ENCODE results near the gene RGS8. TPM values are rescaled to one million over a fixed set of nuclear protein-coding genes. Genes with fewer than 3 reads are reported as not detected.

Gene RGS8, protein sequence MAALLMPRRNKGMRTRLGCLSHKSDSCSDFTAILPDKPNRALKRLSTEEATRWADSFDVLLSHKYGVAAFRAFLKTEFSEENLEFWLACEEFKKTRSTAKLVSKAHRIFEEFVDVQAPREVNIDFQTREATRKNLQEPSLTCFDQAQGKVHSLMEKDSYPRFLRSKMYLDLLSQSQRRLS
- total RNA-seq (not detected), polyA plus RNA-seq (not detected)

DNA sequence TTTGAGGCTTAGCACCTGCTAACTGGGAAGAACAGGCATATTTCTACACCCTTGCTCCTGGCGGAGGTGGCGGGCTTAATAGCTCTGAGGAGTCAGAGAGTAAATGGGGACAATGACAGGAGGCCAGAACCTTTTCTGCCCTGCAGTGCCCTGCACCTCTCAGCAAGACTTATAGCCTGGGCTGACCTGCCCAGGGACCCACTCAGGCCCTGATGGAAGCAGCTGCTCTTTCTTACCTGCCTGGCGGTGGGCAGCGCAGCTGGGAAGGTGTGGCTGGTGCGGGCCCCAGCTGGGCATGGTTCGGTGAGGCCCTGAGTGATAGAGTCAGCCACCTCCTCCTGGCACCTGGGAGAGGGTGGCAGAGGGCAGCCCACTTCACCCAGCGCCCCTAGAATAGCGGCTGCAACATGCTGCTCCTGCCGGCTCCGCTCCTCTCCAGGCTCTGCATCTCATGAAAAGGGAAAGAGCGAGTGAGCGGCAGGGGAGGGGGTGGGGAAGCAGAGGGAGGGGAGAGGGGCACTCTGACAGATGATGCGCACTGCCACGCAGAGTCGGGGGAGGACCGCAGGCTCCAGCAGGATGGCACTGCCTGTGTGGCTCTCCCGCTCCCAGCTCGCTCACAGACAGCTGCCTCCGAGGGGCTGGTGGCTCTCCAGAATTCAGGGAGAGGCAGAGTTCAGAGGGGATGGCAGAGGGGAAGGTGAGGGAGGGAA is at the start of gene RGS8:
TSS of gene RGS8 (minus strand) at position 472 of the 713 bp plus-strand sequence. CDS start 14,938 bp downstream, outside the sequence.
- H3K27ac ChIP-seq (ENCODE audit: insufficient read depth, low read length, poor library complexity, severe bottlenecking): no peak within 1 kb of the TSS
- Mint-ChIP-seq H3K4me1 (peaks cover 0 to 5% (median 0%) of the 10 kb centered on the region in 4 donors), H3K9me3 (peaks cover 0 to 2% (median 0%) of the 10 kb centered on the region in 7 donors), H3K27me3 (peaks cover 7% of the 10 kb centered on the region), H3K27ac (no peak within 1 kb of the TSS), H3K4me3 (no peak within 1 kb of the TSS), H3K36me3 (no peaks in the 10 kb centered on the region)
- no peak within 1 kb of the TSS for H3K4me3 ChIP-seq (ENCODE audit: low read depth, low read length)
- ATAC-seq (ENCODE audit: low read depth in 2 of 2) (no peak), DNase-seq (no peak)
- H3K36me3 ChIP-seq (ENCODE audit: control insufficient read depth, insufficient read depth, low read length): no peaks in the 10 kb centered on the region
- H3K4me1 ChIP-seq (ENCODE audit: control insufficient read depth, insufficient read depth, low read length, poor library complexity, severe bottlenecking): no peaks in the 10 kb centered on the region
- no peaks in the 10 kb centered on the region for H3K9me3 ChIP-seq (ENCODE audit: control insufficient read depth in 2 of 2, low read length in 2 of 2)
- H3K27me3 ChIP-seq (ENCODE audit: control insufficient read depth, insufficient read depth, low read length): no peaks in the 10 kb centered on the region

DNA sequence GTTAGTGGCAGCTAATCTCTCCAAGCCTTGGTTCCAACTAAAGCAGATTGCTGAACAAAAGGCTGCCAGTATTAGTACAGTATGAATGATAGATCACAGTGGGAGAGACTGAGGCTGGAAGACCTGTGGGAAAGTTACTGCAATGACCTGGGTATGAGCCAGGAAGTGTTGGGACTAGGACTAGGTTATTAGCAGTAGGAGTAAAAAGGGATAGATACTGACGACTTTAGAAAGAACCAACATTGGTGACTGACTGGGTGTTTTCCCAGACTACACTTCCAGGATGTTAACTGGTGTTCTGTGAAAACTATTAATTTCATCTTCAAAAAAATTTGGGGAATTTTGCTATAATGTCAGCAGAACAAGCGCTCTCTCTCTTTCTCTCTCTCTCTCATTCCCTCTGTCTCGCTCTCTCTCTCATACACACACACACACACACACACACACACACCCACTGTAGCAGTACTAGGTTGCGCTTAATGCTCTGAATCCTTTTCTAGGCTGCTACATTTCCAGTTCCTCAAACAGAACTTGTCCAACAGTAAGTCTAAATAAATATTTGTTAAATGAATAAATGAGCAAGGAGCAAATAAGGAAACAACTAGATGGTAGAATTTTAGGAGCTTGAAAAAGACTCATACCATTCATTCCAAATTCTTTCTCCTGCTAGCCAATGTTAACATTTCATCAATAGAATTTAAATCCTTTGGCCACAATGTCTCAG is 47.6 kb upstream of the RGS8 start:
- ATAC-seq (ENCODE audit: low read depth in 2 of 2) (no peak), DNase-seq (no peak)
- Histone ChIP-seq H3K4me1 (ENCODE audit: control insufficient read depth, insufficient read depth, low read length, poor library complexity, severe bottlenecking) (no peaks in the 10 kb centered on the region), H3K27me3 (ENCODE audit: control insufficient read depth, insufficient read depth, low read length) (peaks cover under 1% of the 10 kb centered on the region), H3K27ac (ENCODE audit: insufficient read depth, low read length, poor library complexity, severe bottlenecking) (no peak overlapping the region), H3K4me3 (ENCODE audit: low read depth, low read length) (no peak overlapping the region), H3K36me3 (ENCODE audit: control insufficient read depth, insufficient read depth, low read length) (no peaks in the 10 kb centered on the region), H3K9me3 (ENCODE audit: control insufficient read depth in 2 of 2, low read length in 2 of 2) (peaks cover 0 to 2% of the 10 kb centered on the region in 2 experiments)
- Mint-ChIP-seq H3K4me3 (no peak overlapping the region), H3K36me3 (no peaks in the 10 kb centered on the region), H3K27ac (no peak overlapping the region), H3K4me1 (no peaks in the 10 kb centered on the region), H3K27me3 (peaks cover 10% of the 10 kb centered on the region), H3K9me3 (peaks cover 0 to 4% (median 0%) of the 10 kb centered on the region in 7 donors)

DNA sequence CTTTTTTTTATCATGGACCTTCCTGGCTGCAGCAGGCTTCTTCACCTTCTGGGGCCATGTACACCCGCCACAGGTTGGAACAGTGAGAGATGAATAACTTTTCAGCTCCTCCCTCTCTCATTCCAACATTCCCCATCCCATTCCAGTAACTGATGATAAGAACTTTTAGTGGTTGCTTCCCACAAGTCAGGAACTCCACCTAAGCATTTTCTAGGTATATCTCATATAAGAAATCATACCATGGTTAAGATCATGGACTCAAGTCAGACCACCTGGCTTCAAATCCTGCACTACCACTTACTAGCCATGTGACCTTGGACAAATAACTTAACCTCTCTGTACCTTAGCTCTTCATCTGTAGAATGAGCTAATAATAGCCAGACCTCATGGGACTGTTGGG is 42.5 kb upstream of the RGS8 start:
- ATAC-seq (ENCODE audit: low read depth in 2 of 2) (no peak), DNase-seq (no peak)
- Mint-ChIP-seq H3K27ac (no peak overlapping the region), H3K36me3 (no peaks in the 10 kb centered on the region), H3K9me3 (peaks cover 0 to 2% (median 0%) of the 10 kb centered on the region in 7 donors), H3K4me3 (no peak overlapping the region), H3K4me1 (no peaks in the 10 kb centered on the region), H3K27me3 (peaks cover 22% of the 10 kb centered on the region)
- Histone ChIP-seq H3K4me3 (ENCODE audit: low read depth, low read length) (no peak overlapping the region), H3K9me3 (ENCODE audit: control insufficient read depth in 2 of 2, low read length in 2 of 2) (no peaks in the 10 kb centered on the region), H3K27me3 (ENCODE audit: control insufficient read depth, insufficient read depth, low read length) (peaks cover 1% of the 10 kb centered on the region), H3K27ac (ENCODE audit: insufficient read depth, low read length, poor library complexity, severe bottlenecking) (no peak overlapping the region), H3K4me1 (ENCODE audit: control insufficient read depth, insufficient read depth, low read length, poor library complexity, severe bottlenecking) (no peaks in the 10 kb centered on the region), H3K36me3 (ENCODE audit: control insufficient read depth, insufficient read depth, low read length) (no peaks in the 10 kb centered on the region)

DNA sequence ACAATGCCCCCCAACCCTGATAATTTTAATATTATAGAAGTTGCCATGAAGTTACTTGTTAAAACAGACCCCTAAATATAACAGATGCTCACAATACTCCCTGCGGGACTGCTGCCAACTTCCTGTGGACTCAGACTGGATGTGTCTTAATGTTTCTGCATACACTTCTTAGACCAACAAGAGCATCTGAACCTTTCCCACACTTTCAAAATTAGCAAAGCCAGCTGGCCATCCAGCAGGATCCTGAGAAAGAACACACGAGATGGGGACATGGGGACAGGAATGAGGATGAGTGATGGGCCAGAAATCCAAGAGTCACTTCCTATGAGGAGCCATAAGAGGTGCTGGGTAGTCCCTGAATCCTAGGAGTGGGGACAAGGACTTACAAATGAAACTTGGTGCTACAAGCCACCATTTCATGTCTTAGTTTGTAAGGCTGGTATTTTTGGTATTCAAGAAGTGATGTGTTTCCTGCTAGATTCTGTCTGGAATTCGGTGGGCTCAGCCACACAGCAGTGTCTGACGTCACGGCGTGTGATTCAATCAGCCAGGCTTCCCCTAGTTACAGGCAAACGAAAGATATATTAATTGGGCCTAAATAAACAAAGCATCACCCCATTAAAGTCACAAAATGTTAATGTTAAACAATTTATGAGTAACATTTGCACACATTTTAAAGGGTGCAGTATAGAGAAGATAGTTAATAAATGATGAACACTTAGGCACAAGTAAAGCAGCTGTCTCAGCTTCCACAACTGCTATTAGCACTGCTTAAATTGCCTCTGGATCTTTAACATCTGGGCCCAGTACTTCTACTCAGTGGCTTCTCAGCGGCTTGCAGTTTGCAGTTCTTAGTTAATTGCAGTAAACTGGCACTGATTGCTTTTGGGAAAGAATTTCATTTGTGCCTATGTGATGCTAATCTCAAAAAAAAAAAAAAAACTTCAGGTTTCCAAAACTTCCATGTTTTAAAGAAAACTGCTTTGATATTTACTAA is 41.2 kb upstream of the RGS8 start:
- Histone ChIP-seq H3K36me3 (ENCODE audit: control insufficient read depth, insufficient read depth, low read length) (no peaks in the 10 kb centered on the region), H3K4me3 (ENCODE audit: low read depth, low read length) (no peak overlapping the region), H3K27ac (ENCODE audit: insufficient read depth, low read length, poor library complexity, severe bottlenecking) (no peak overlapping the region), H3K27me3 (ENCODE audit: control insufficient read depth, insufficient read depth, low read length) (peaks cover 1% of the 10 kb centered on the region), H3K4me1 (ENCODE audit: control insufficient read depth, insufficient read depth, low read length, poor library complexity, severe bottlenecking) (no peaks in the 10 kb centered on the region), H3K9me3 (ENCODE audit: control insufficient read depth in 2 of 2, low read length in 2 of 2) (no peaks in the 10 kb centered on the region)
- peaks cover 22% of the 10 kb centered on the region for H3K27me3 Mint-ChIP-seq
- DNase-seq: no peak
- ATAC-seq (ENCODE audit: low read depth in 2 of 2): no peak
- H3K9me3 Mint-ChIP-seq: peaks cover 0 to 2% (median 0%) of the 10 kb centered on the region in 7 donors
- H3K36me3 Mint-ChIP-seq: no peaks in the 10 kb centered on the region
- H3K27ac Mint-ChIP-seq: no peak overlapping the region
- no peaks in the 10 kb centered on the region for H3K4me1 Mint-ChIP-seq
- no peak overlapping the region for H3K4me3 Mint-ChIP-seq

DNA sequence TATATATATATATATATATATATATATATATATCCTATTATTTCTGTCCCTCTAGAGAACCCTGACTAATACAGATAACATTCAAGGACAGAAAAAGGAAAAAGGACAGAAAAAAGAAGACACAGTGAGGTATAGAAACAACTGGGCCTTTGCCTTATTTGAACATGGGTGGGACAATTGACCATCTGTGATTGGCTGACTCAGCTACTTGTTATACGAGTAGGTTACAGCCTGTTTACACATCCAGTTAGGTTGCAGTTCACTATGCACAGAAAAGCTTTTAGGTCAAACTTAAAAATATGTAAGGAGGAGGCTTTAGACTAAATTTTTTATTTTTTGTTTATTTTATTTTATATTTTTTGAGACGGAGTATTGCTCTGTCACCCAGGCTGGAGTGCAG is 39.8 kb upstream of the RGS8 start:
- Histone ChIP-seq H3K27ac (ENCODE audit: insufficient read depth, low read length, poor library complexity, severe bottlenecking) (no peak overlapping the region), H3K9me3 (ENCODE audit: control insufficient read depth in 2 of 2, low read length in 2 of 2) (no peaks in the 10 kb centered on the region), H3K4me1 (ENCODE audit: control insufficient read depth, insufficient read depth, low read length, poor library complexity, severe bottlenecking) (no peaks in the 10 kb centered on the region), H3K36me3 (ENCODE audit: control insufficient read depth, insufficient read depth, low read length) (no peaks in the 10 kb centered on the region), H3K27me3 (ENCODE audit: control insufficient read depth, insufficient read depth, low read length) (peaks cover 1% of the 10 kb centered on the region), H3K4me3 (ENCODE audit: low read depth, low read length) (no peak overlapping the region)
- peaks cover 13% of the 10 kb centered on the region for H3K27me3 Mint-ChIP-seq
- H3K36me3 Mint-ChIP-seq: no peaks in the 10 kb centered on the region
- no peaks in the 10 kb centered on the region for H3K4me1 Mint-ChIP-seq
- H3K4me3 Mint-ChIP-seq: no peak overlapping the region
- H3K27ac Mint-ChIP-seq: no peak overlapping the region
- no peak for DNase-seq
- peaks cover 0 to 2% (median 0%) of the 10 kb centered on the region in 7 donors for H3K9me3 Mint-ChIP-seq
- no peak for ATAC-seq (ENCODE audit: low read depth in 2 of 2)

DNA sequence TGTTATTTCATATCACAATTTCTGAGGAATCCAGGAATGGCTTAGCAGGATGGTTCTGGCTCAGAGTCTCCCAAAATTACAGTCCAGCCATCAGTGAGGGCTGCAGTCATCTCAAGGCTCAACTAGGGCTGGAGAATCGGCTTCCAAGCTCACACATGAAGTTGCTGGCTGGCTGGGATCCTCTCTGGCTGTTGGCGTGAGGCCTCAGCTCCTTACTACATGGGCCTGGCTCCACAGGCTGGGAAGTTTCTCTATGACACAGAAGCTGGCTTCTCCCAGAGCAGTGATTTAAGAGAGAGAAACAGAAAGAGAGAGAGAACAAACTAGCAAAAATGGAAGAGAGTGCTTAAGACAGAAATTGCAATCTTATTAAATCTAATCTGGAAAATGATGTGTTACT is 38.8 kb upstream of the RGS8 start:
- no peaks in the 10 kb centered on the region for H3K9me3 ChIP-seq (ENCODE audit: control insufficient read depth in 2 of 2, low read length in 2 of 2)
- no peaks in the 10 kb centered on the region for H3K4me1 Mint-ChIP-seq
- peaks cover 12% of the 10 kb centered on the region for H3K27me3 Mint-ChIP-seq
- peaks cover 1% of the 10 kb centered on the region for H3K27me3 ChIP-seq (ENCODE audit: control insufficient read depth, insufficient read depth, low read length)
- H3K36me3 Mint-ChIP-seq: no peaks in the 10 kb centered on the region
- H3K36me3 ChIP-seq (ENCODE audit: control insufficient read depth, insufficient read depth, low read length): no peaks in the 10 kb centered on the region
- H3K27ac ChIP-seq (ENCODE audit: insufficient read depth, low read length, poor library complexity, severe bottlenecking): no peak overlapping the region
- DNase-seq (no peak), ATAC-seq (ENCODE audit: low read depth in 2 of 2) (no peak)
- H3K4me3 ChIP-seq (ENCODE audit: low read depth, low read length): no peak overlapping the region
- no peaks in the 10 kb centered on the region for H3K4me1 ChIP-seq (ENCODE audit: control insufficient read depth, insufficient read depth, low read length, poor library complexity, severe bottlenecking)
- H3K9me3 Mint-ChIP-seq: peaks cover 0 to 2% (median 0%) of the 10 kb centered on the region in 7 donors
- no peak overlapping the region for H3K27ac Mint-ChIP-seq
- H3K4me3 Mint-ChIP-seq: no peak overlapping the region

DNA sequence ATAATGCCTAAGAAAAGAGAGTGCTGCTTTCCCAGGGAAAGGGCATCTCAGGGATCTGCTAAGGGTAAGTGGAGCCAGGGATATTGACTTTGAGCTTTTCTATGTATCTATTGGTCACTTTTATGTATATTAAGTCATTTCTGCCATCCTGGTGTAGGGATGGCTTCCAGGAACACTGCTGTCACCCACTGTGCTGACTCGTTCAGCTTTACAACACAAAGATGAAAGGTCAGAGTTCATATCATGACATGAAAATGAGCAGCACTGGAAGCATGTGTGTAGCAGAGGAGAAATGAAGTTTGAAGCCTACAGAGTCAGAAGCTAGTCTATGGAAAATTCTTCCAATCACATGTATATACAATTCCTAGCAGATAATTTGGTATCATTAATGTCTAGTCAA is 37.1 kb upstream of the RGS8 start:
- Histone ChIP-seq H3K27ac (ENCODE audit: insufficient read depth, low read length, poor library complexity, severe bottlenecking) (no peak overlapping the region), H3K4me3 (ENCODE audit: low read depth, low read length) (no peak overlapping the region), H3K9me3 (ENCODE audit: control insufficient read depth in 2 of 2, low read length in 2 of 2) (no peaks in the 10 kb centered on the region), H3K4me1 (ENCODE audit: control insufficient read depth, insufficient read depth, low read length, poor library complexity, severe bottlenecking) (peaks cover 6% of the 10 kb centered on the region), H3K36me3 (ENCODE audit: control insufficient read depth, insufficient read depth, low read length) (no peaks in the 10 kb centered on the region), H3K27me3 (ENCODE audit: control insufficient read depth, insufficient read depth, low read length) (no peaks in the 10 kb centered on the region)
- H3K4me1 Mint-ChIP-seq: peaks cover 5 to 11% (median 8%) of the 10 kb centered on the region in 4 donors
- no peak overlapping the region for H3K27ac Mint-ChIP-seq
- ATAC-seq (ENCODE audit: low read depth in 2 of 2) (no peak), DNase-seq (no peak)
- no peak overlapping the region for H3K4me3 Mint-ChIP-seq
- peaks cover 7% of the 10 kb centered on the region for H3K27me3 Mint-ChIP-seq
- H3K36me3 Mint-ChIP-seq: no peaks in the 10 kb centered on the region
- H3K9me3 Mint-ChIP-seq: peaks cover 0 to 2% (median 0%) of the 10 kb centered on the region in 7 donors

Data from CD4-positive, CD25-positive, alpha-beta regulatory T cell (primary cell).